Astrocyte of the cerebellum (primary cell): ENCODE data around the gene MED13L.
"Not testable (repeated sequence)": the region's sequence is repeated elsewhere in the genome, so short reads cannot be mapped to it uniquely, and the experiment has no call there.

ENCODE experiments used
- DNase-seq: peaks from one replicate; pipeline ENCODE4 v3.0.0-alpha.2; 2011; ENCODE audit warnings: low read depth
- H3K4me3 ChIP-seq: 2 replicates; pipeline ENCODE4 v1.5.1; 2011; ENCODE audit warnings: mild to moderate bottlenecking, low read depth, low read length, moderate library complexity
- CTCF ChIP-seq: IDR thresholded peaks from 2 replicates; pipeline ENCODE4 v1.5.1; 2012; ENCODE audit warnings: low read length, low read depth, moderate library complexity, mild to moderate bottlenecking; ENCODE audit errors: missing control alignments
- in situ Hi-C: cut with HindIII; loops from 2 replicates; pipeline ENCODE4 v1.10.0; 2017; ENCODE audit warnings: low sequenced_read_pairs

Gene MED13L

GRCh38 chr12:116137318-116137717, 140.2 kb downstream of the MED13L start:
- H3K4me3 ChIP-seq, result no peak overlapping the region
- TF ChIP-seq CTCF, result no peak
- DNase-seq, result no peak
- in situ Hi-C loops, result loop anchor here (5.0 kb wide), 1 partner anchor 80 kb away; no protein-coding TSS in a partner anchor

- DNase-seq, result peak; percentile 65
- in situ Hi-C loops, result loop anchor here (5.0 kb wide), 1 partner anchor 81 kb away; no protein-coding TSS in a partner anchor
- no peak overlapping the region for H3K4me3 ChIP-seq
- no peak for TF ChIP-seq CTCF
Measured at GRCh38 chr12:116136340-116136739, 141.2 kb downstream of the MED13L start.

- no peak overlapping the region for H3K4me3 ChIP-seq
- in situ Hi-C loops, result loop anchor here (5.0 kb wide), 1 partner anchor 82 kb away; no protein-coding TSS in a partner anchor
- DNase-seq, result no peak
- no peak for TF ChIP-seq CTCF
Measured at GRCh38 chr12:116135209-116135930, 142.1 kb downstream of the MED13L start.

GRCh38 chr12:116133636-116134214, 143.8 kb downstream of the MED13L start:
- in situ Hi-C loops, result no loop called here
- H3K4me3 ChIP-seq, result no peak overlapping the region
- no peak for TF ChIP-seq CTCF
- no peak for DNase-seq

GRCh38 chr12:116133149-116133548, 144.3 kb downstream of the MED13L start:
- in situ Hi-C loops, result no loop called here
- no peak for TF ChIP-seq CTCF
- H3K4me3 ChIP-seq, result no peak overlapping the region
- no peak for DNase-seq

GRCh38 chr12:116131987-116132386, 145.5 kb downstream of the MED13L start:
- DNase-seq, H3K4me3 ChIP-seq, in situ Hi-C loops: not testable (repeated sequence)

- H3K4me3 ChIP-seq, result no peak overlapping the region
- TF ChIP-seq CTCF, result no peak
- in situ Hi-C loops, result no loop called here
- DNase-seq, result no peak
Measured at GRCh38 chr12:116131176-116131575, 146.3 kb downstream of the MED13L start.
